ENCODE data around the gene LCTL.
"Not testable (repeated sequence)": the region's sequence is repeated elsewhere in the genome, so short reads cannot be mapped to it uniquely, and the experiment has no call there.

Gene LCTL

GRCh38 chr15:66591322-66591862, 25.6 kb upstream of the LCTL start:
- no peak for DNase-seq

GRCh38 chr15:66590435-66590834, 24.6 kb upstream of the LCTL start:
- no peak for DNase-seq

- DNase-seq = not testable (repeated sequence)
Observed at GRCh38 chr15:66589429-66589828, 23.6 kb upstream of the LCTL start.

GRCh38 chr15:66588971-66589370, 23.2 kb upstream of the LCTL start:
- no peak for DNase-seq

GRCh38 chr15:66588537-66588936, 22.7 kb upstream of the LCTL start:
- DNase-seq = no peak

- no peak for DNase-seq
Observed at GRCh38 chr15:66587749-66588148, 22.0 kb upstream of the LCTL start.

GRCh38 chr15:66587020-66587419, 21.2 kb upstream of the LCTL start:
- no peak for DNase-seq

- no peak for DNase-seq
Observed at GRCh38 chr15:66586155-66586976, 20.6 kb upstream of the LCTL start.

GRCh38 chr15:66581972-66582537, 16.3 kb upstream of the LCTL start:
- DNase-seq = no peak

- peak; percentile 55 for DNase-seq
Observed at GRCh38 chr15:66580643-66581042, 14.8 kb upstream of the LCTL start.

GRCh38 chr15:66578286-66578875, 12.6 kb upstream of the LCTL start:
- DNase-seq = no peak

- no peak for DNase-seq
Observed at GRCh38 chr15:66574596-66574950, 8.8 kb upstream of the LCTL start.

- DNase-seq = peak; percentile 82
Observed at GRCh38 chr15:66573719-66574595, 8.2 kb upstream of the LCTL start.

GRCh38 chr15:66573348-66573718, 7.5 kb upstream of the LCTL start:
- no peak for DNase-seq

GRCh38 chr15:66572146-66572545, 6.3 kb upstream of the LCTL start:
- DNase-seq = no peak

- no peak for DNase-seq
Observed at GRCh38 chr15:66570842-66571478, 5.2 kb upstream of the LCTL start.

- no peak for DNase-seq
Observed at GRCh38 chr15:66570327-66570726, 4.5 kb upstream of the LCTL start.

- DNase-seq = no peak
Observed at GRCh38 chr15:66569461-66570137, 3.8 kb upstream of the LCTL start.

GRCh38 chr15:66567897-66568296, 2.1 kb upstream of the LCTL start:
- no peak for DNase-seq

GRCh38 chr15:66566963-66567531, 1.2 kb upstream of the LCTL start:
- peak; percentile 62 for DNase-seq

GRCh38 chr15:66565141-66565641, 607 bp downstream of the LCTL start:
- DNase-seq = no peak
